GM21447 (cell line): ENCODE measurements around the gene CPNE2.
"Not testable (repeated sequence)": the region's sequence is repeated elsewhere in the genome, so short reads cannot be mapped to it uniquely, and the experiment has no call there.

Source experiments
- ATAC-seq: cut with Tn5 transposase; IDR thresholded peaks from one replicate; pipeline ENCODE4 v1.9.1; 2021; ENCODE audit not compliant: unreplicated experiment

The CPNE2 gene

GRCh38 chr16:57091975-57092785 is at the start of gene CPNE2:
Gene CPNE2, plus strand, starts transcription at chr16:57092583. Its CDS starts 18,160 bp downstream, at chr16:57110743.
- ATAC-seq, result no peak

GRCh38 chr16:57043248-57043647 is 49.1 kb upstream of the CPNE2 start:
- no peak for ATAC-seq

DNA sequence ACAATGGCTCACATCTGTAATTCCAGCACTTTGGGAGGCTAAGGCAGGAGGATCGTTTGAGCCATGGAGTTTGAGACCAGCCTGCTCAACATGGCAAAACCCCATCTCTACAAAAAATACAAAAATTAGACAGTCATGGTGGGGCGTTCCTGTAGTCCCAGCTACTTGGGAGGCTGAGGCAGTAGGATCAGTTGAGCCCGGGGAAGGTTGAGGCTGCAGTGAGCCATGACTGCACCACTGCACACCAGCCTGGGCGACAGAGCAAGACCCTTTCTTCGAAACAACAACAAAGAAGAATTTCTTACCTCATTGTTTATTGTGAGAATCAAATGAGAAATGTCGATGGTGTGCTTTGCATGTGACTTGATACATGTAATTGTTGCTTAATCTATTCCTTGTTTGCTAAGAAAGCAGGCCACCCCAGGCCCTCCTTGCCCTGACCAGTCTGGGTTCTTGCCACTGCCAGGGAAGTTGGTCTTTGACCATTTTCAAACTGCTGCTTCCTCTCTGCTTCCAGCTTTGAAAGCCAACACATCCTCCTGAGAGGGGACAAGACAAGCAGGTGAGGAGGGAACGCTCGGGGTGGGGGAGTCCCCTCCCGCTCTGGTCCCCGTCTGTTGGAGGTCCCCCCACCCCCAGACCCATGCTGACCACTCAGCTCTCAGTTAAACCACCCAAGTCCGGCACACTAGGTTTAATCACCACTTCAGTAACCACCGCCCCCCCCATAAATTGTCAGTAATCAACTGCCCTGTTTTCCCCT is 47.3 kb upstream of the CPNE2 start:
- ATAC-seq, result no peak

- no peak for ATAC-seq
These were observed 46.5 kb upstream of the CPNE2 start for GRCh38 chr16:57045694-57046381.

GRCh38 chr16:57048095-57048494 is 44.3 kb upstream of the CPNE2 start:
- no peak for ATAC-seq

DNA sequence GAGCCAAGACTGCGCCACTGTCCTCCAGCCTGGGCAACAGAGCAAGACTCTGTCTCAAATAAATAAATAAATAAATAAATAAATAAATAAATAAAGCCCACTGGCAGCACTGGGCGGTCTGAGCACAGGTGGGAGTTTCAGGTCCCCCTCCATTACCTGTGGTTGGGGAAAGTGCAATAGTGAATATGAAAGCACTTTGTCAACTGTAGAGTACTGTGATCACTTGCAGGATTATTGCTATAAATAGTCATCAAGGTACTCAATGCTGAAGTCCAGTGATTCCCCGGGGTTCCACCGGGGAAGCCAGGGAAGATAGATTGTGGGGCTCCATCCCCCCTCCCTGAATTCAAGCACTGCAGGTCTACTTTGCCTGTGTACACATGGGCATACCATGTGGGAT is 42.7 kb upstream of the CPNE2 start:
- ATAC-seq, result peak; percentile 64

GRCh38 chr16:57051696-57052228 is 40.6 kb upstream of the CPNE2 start:
- ATAC-seq, result no peak

DNA sequence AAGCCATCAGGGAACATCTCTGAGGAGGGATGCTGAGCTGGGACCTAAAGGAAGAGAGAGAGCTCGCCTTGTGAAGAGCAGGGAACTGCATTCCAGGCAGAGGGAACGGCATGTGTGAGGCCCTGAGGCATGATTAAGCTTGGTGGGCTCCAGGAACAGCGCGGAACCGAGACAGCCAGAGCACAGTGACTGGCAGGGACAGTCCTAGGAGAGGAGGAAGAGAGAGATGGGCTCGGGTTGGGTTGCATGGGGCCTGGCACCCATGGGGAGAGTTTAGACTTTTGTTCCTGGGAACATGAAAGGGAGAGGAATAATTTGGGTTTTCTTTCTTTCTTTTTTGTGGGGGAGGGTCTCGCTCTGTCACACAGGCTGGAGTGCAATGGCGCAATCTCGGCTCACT is 39.2 kb upstream of the CPNE2 start:
- ATAC-seq, result no peak

DNA sequence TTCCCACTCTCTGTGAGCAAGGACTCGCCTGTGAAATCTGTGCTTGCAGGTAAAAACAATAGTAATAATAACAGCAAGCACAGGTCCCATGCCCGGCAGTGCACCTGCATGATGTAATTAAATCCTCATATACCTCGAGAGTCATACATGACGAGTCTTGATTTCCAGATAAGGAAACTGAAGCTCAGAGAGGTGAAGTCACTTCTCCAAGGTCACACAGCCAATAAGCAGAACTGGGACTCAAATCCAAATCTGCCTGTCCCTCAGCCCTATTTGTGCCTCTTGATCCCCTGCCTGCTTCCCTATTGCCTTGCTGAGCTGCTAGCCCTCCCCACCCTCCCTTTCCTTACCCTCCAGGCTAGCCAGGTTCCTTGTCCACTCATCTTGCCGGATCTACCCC is 38.0 kb upstream of the CPNE2 start:
- ATAC-seq, result no peak

GRCh38 chr16:57054771-57055170 is 37.6 kb upstream of the CPNE2 start:
- ATAC-seq, result no peak

DNA sequence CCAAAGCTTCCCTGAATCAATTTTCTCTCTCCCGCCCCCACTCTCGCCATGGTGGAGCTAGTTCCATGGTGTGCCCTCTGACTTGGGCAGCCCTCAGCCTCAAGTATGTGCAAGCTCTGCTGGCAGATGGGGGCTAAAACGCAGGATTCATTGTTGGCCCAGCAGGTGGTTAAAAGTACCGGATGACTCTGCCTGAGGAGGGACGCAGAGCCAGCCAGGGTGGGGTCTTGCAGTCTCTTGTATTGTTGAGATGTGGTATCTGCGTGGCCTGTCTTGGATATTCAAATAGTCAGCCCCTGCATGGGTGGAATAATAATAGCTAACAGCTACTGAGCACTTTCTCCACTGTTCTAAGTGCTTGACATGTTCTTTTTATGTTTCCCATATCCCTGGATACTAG is 36.7 kb upstream of the CPNE2 start:
- no peak for ATAC-seq

- no peak for ATAC-seq
These were observed 34.0 kb upstream of the CPNE2 start for GRCh38 chr16:57058291-57058861.

- no peak for ATAC-seq
These were observed 31.9 kb upstream of the CPNE2 start for GRCh38 chr16:57060323-57061083.

DNA sequence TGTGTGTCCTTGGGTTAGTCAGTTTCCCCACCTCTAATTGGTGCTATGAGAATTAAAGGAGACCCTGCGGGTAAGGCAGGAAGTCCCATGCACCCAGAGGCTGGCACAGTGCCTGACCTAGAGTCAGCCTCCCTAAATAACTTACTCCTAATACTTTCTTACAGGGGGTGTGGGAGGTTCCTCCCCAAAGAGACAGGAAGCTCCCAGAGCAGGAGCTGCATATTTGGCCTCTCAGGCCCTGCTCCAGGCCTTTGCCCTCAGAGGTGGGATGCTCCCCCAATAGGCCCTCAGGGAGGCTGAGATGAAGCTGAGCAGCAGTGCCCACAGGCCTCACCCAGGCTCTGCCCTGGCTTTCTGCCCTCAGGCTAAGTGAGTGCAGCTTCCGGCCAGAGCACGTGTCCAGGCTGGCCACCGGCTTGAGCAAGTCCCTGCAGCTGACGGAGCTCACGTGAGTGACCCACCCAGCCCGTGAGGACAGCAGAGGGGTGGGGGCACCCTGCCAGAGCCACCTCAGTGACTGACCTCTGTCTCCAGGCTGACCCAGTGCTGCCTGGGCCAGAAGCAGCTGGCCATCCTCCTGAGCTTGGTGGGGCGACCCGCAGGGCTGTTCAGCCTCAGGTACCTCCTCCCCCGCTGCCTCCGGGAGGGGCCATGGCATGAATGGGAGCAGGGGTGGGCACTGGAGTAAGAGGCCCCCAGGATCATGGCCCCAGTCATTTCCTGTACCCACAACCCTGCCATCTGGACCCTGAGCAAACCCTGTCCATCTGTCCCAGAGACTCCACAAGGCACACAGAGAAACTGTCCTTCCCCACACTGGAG is 31.1 kb upstream of the CPNE2 start:
- no peak for ATAC-seq

GRCh38 chr16:57062329-57062728 is 30.1 kb upstream of the CPNE2 start:
- ATAC-seq, result no peak

DNA sequence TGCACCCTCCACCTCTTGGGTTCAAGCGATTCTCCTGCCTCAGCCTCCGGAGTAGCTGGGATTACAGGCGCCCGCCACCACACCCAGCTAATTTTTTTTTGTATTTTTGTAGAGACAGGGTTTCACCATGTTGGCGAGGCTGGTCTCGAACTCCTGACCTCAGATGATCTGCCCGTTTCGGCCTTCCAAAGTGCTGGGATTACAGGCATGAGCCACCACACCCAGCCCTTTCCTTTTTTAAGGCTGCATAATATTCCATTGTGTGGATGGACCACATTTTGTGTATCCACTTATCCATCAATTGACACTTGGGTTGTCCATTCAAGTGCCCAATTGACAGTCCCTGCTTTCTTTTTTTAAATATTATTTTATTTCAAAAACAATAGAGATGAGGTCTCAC is 29.2 kb upstream of the CPNE2 start:
- ATAC-seq, result not testable (repeated sequence)

- no peak for ATAC-seq
These were observed 27.4 kb upstream of the CPNE2 start for GRCh38 chr16:57064995-57065394.

DNA sequence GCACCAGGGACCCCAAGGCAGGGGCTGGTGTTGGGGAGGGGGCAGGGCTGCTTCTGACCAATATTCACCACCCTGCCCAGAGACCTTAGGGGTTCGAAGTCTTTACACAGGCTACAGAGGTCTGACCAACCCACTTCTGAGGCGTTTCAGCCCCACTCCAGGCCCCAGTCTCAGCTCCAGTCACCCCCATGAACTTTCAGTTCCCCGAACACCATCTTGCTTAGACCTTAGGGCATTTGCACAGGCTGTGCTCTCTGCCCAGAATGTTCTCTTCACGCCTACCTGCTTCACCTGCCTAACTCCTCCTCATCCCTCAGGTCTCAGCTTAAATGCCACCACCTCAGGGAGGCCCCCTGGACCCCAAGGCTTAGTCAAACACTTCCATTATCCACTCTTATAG is 25.8 kb upstream of the CPNE2 start:
- ATAC-seq, result no peak

GRCh38 chr16:57067347-57067746 is 25.0 kb upstream of the CPNE2 start:
- ATAC-seq, result no peak

- ATAC-seq, result no peak
These were observed 23.3 kb upstream of the CPNE2 start for GRCh38 chr16:57069053-57069452.
